Measurements from ENCODE around the gene GATA2. TPM values are rescaled to one million over a fixed set of nuclear protein-coding genes. Genes with fewer than 3 reads are reported as not detected.

The GATA2 gene
- polyA plus RNA-seq (ENCODE audit: insufficient read depth in 1 of 5, insufficient read length in 5 of 5, low replicate concordance in 1 of 5): 10 to 100 TPM in 3 of 5 donors, 1 to 10 TPM in 2; 7.9 to 14.6 (median 11.0) TPM
- long read RNA-seq, donor 1, partial matches to known transcripts: 6 of 9 reads
- long read RNA-seq, donor 1, other reads (novel, unspliced or antisense): 0 of 9 reads
- long read RNA-seq, donor 2, partial matches to known transcripts: 6 of 6 reads
- long read RNA-seq, donor 2, other reads (novel, unspliced or antisense): 0 of 6 reads
- long read RNA-seq, donor 3, partial matches to known transcripts: 5 of 6 reads
- long read RNA-seq, donor 3, other reads (novel, unspliced or antisense): 0 of 6 reads
- long read RNA-seq, donor 4, partial matches to known transcripts: 0 of 1 reads
- long read RNA-seq, donor 4, other reads (novel, unspliced or antisense): 0 of 1 reads
- long read RNA-seq, donor 5, partial matches to known transcripts: 31 of 32 reads
- long read RNA-seq, donor 5, other reads (novel, unspliced or antisense): 0 of 32 reads
- long read RNA-seq, donor 6, partial matches to known transcripts: 10 of 10 reads
- long read RNA-seq, donor 6, other reads (novel, unspliced or antisense): 0 of 10 reads
- long read RNA-seq, donor 7, partial matches to known transcripts: 8 of 16 reads
- long read RNA-seq, donor 7, other reads (novel, unspliced or antisense): 8 of 16 reads
- long read RNA-seq, donor 8: 0 reads

DNA sequence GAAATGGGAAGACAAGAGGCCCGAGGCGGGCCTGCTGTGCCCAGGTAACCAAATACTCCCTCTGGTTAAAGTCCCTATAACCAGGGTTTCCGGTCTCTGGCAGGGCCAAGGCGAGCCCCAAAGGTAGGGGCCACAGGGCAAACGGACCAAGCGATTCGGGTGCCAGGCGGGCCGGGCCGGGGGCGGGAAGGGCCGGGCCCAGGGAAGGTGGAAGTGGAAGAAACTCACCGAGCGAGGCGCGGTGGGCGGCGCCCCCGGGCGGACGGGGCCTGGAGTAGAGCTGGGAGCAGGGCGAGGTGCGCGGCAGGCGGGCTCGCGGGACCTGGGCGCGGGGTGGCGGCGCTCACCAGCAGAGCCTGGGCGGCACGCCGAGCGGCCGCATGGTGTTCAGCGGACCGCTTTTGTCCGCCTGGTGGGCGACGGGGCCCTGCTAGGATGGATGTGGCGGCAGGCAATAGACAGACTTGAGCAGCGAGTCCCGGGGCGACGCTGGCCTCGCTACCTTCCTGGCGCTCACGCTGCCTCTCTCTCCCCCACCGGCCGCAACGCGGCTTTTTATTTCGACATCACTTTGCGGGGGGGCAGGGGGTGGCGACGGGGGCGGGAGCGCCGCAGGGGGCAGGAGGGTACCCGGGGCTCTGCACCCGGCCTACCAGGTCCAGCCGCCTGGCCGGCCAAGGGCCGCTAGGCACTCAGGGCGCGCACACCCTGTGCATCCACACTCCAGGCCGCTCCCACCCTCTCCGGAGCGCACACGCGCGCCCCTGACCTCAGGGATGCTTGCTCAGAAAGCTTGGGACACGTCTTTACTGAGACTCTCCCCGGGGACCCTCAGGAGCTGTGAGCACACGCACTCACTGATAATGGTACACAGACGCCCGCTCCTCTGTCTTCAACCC lies at the start of gene GATA2:
Gene GATA2 (minus strand): TSS at position 531 of the 899 bp plus-strand sequence. CDS start 6,170 bp downstream, outside the sequence.
- no peak for DNase-seq

DNA sequence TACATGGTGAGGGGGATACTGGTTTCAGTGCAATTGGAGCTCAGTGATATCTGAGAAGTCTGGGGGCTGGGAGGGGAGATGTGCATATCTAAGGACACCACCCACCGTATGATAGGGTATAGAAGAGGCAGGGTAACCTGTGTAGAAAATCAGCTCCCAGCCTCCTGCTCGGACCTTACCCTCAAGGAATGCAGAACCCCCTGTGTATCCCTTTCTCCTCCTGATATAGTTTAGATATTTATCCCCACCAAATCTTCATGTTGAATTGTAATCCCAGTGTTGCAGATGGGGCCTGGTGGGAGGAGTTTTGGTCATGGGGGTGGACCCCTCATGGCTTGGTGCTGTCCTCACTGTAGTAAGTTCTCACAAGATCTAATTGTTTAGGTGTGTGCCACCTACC lies 48.2 kb upstream of the GATA2 start:
- no peak for DNase-seq

DNA sequence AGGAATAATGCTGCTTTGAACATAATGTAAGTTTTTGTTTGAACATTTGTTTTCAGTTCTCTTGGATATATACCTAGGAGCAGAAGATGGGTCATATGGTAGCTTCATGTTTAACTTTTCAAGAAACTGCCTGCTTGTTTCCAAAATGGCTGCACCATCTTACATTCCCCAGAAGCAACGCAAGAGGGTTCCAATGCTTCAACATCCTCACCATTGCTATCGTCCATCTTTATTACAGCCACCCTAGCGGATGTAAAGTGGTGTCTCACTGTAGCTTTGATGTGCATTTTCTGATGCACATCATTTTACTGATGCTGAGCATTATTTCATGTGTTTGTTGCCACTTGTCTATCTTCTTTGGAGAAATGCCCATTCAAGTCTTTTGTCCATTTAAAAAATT lies 46.4 kb upstream of the GATA2 start:
- DNase-seq: no peak

DNA sequence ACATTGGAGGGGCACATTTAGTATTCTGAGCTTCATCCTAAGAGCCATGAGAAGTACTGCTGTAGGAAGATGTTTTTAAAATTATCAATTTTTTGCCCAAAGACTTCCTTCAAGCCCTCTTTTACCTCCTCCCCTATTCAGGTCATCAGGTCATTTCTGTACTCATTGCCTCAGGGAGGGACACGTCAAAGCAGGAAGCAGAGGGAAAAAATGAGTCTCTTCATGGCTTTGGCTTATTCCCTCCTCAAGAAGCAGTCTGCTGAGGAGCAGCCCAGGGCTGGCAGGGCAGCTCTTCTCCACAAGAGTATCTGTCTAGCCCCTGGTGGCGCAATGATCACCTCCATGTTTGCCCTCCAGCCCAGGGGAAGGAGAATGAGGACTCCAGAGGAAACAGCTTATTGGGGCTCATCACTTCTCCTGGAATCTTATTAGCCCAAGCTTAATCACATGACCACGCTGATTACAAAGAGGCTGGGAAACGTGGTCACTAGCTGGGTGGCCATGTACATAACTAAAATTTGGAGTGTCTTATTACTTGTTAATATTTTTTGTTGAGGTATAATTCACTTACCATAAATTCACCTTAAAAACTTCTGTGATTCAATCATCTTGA lies 44.2 kb upstream of the GATA2 start:
- DNase-seq: no peak

DNA sequence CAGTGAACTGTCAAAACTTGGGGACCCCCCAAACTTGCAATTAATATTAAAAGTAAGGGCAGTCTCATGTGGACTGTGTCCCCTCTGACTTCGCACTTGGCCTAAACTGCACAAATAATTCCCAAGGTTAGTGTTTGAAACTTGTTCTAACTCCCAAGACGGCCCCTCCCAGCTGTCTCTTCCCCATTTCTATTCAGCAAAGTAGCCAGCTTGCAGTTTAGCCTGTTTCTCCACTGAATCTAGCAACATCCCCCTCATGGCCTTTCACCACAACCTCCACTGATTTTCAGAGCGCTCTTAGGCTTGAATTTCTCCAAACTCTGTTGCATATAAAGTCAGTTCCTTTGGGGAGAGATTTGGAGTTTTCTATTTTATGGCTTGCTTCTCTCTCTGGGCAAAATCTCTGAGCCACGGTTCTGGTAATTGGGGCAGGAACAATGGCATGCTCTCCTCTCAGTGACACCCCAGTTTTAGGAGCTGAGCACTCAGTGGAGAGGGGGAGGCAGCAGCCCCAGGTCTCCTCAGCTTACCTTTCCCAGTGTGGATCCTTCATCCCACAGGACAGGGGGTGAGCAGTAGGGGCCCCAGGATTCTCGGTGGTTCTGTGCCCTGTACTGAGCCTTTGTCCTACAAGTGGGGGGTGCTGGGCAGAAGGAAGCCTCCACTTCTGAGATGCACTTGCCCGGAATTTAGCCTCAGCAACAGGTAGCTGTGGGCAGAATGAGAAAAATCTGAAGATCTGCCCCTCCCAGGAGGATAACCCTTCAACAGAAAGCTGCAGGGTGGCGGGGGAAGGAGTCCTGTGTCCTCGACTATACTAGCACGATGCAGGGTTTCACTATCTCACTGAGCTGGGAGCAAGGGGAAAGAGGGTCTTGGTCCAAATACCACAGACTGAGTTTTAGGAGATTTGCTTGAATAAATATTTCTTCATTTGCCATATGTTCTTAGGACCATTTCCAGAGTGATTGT lies 39.3 kb upstream of the GATA2 start:
- no peak for DNase-seq

DNA sequence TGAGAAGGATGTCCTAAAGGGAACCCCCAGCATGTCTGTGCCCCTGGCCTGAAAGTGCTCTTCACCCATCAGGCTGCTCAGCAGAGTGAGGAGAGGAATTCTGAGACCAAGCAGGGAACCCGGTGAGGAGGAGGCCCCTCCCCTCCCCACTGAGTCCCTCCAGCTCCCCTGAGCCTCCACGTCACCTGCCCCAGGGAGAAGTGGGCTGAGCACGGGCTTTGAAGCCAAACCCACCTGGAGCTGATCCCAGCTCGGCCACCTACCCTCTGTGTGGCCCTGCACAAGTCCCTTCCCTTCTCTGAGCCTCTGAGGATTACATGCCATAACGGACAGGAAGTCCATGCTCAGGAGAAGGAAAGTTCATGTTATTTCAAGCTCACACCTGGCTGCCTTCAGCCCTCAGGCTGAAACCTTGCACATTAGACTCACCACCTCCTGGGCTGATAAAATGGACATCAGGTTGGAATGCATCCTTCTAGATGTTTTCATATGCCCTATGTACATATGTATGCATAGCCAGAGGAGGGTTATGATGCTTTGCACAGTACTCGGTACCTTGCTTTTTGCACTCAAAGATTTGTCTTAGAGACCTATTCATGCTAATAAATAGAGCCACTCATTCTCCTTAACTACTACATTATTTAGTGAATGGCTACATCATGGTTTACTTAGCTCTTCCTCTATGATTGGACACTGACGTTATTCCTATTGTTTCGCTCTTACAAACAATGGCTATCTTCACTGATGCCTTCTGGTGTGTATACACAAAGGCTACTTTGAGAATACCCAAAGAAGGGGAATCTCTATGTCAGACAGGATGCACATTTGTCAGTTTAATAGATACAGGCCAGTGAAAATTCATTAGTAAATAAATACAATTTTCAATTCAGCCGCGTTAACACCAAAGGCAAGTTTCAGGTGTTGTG lies 31.6 kb upstream of the GATA2 start:
- peak in 1 of 2 donors; percentile 9 for DNase-seq

DNA sequence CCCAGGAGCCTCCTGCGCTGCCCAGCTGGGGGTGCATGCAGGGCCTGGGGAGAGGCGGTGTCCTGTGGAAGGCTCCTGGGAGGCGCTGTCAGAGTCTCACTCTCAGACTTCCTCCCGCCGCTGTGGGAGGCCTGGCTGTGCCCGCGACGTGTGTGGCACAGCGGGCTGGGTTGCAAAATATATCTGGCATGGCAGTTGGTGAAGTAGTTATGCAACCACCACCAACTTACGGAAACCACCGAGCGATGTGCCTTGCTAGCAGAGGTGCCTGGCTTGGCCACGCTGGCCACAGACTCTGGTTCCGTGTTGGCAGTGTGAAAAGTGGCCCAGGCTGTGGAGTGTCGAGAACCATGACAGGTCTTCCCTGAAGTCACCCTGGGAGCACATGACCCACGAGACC lies 30.6 kb upstream of the GATA2 start:
- DNase-seq: no peak

DNA sequence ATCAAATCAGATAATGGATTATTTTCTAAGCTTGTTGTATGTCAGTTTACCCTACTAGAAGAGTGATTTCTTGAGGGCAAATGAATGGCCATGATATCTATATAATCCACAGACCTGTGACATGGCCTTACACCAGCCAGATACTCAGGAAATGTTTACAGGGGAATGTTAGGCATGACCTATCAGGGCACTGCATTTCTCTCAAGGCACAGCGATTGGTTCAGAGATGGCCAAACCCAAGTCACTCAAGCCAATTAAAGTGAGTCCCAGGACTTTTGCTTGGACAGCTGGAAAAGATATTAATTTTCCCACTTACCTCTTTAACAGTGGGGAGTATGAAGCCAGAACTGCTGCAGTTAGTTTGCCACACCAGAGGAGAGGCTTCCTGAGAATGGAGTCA lies 28.7 kb upstream of the GATA2 start:
- no peak for DNase-seq

DNA sequence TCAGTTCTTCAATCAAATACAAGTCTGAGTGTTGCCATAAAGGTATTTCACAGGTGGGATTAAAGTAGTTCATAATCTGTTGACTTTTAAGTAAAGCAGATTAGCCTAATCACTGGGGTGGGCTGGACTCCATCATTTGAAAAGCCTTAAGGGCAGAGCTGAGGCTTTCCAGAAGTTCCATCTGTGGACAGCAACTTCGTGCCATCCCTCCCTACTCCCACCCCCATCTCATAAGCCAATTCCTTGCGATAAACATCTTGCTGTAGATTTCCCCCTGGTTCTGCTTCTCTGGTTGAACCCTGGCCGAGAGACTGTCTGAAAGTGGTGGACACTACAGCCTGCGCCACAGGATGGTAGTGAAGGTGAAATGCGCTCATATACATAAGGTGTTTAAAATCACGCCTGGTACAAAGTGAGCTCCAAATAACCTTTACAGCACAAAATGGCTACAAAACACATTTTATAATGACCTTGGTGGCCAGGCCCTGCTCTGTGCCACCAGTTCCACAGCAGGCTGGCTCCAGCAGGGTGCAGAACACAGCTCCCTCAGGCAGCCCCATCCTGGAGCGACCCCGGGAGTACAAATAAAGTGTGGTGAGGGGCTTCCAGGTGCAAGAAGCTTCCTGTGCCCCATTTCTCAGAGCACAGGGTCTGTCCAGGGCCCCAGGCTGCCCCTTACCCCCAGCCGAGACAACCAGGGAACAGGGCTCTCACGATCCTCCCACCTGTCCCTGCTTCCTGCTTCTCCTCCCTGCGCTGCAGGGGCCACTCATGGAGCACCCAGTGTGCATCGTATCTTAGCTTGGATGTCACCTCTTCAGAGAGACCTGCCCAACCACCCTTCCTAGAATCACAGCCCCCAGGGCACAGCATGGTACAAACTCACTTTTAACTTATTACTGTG lies 25.8 kb upstream of the GATA2 start:
- no peak for DNase-seq

DNA sequence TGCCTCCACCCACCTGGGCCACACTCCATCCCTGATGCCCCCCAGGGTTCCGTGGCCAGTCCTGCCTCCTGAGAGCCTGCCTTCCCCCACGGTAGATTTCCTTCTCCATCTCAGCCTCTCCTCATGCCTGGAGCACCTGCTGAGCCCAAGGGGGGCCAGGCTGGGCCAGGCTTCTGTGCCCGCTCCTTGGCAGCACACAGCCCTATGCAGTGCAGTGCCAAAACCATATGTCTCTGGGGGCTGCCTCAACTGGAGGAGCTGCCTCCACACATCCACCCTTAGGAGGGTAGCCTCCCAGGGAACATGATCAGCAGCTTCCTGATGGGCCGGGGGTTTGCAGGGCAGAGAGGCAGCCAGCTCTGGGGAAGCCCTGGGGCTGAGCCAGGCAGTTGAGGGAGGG lies 24.6 kb upstream of the GATA2 start:
- DNase-seq: no peak

DNA sequence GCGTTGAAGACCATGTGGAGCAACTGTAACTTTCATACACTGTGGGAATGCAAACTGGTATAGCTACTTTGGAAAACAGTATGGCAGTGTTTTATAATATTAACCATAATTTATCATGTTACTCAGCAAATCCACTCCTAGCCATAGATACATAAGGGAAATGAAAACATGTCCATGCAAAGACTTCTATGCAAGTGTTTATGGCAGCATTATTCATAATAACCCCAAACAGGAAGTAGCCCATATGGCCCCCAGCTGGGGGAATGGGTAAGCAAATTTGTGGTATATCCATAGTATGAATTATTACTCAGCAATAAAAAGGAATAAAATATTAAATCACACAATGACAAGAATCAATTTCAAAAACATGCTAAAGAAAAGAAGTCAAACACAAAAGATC lies 23.0 kb upstream of the GATA2 start:
- no peak for DNase-seq

DNA sequence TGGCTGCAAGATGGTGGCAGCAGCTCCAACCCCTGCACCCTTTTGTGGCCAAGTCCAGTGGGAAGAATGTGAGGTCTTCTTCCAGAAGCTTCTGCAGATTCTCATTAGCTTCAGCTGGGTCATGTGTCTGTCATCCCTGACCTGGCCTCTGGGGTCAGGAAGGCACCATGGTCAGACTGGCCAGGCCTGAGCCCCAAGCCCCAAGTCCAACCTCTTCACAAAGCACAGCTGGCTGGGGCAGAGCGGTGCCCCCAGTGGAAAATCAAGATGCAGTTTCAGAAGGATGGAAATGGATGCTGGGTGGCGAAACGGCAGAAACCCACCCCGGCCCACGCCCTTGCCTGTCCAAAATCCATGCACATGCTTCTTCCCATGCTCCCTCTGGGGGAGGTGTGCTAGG lies 15.9 kb upstream of the GATA2 start:
- DNase-seq: no peak

DNA sequence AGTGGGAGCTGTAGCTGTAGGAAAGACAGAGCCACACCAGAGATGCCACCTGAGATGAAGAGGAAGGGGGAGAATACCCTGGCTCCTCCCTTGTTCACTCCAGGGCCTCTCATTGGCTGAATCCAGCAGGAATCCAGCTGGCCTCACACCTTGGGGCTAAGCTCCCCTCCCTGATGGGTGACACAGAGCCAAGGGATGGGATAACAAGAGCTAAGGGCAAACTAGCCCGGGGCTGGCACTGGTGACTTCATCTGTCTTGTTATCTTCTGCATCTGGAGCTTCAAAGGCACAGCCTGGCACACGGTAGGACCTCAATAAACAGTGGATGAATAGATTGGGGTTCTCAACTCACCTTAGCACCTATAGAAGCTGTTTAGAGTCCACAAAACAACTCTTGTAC lies 13.8 kb upstream of the GATA2 start:
- DNase-seq: no peak

DNA sequence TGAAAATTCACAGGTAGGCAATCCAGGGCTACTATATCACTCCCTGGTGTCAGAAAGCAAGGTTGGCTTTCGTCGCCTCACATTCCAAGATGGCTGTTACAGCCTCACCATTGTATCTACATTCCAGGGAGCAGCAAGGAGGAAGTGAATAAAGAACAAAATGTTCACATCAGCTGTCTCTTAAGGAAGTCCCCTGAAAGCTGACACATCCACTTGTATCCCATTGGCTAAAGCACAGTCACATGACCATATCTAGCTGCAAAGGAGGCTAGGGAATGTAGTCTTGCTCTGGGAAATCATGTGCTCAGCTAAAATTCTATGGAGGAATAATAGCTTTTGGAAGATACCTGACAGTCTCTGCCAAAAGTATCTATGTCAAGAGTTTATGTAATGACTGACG lies 12.8 kb upstream of the GATA2 start:
- DNase-seq: no peak

DNA sequence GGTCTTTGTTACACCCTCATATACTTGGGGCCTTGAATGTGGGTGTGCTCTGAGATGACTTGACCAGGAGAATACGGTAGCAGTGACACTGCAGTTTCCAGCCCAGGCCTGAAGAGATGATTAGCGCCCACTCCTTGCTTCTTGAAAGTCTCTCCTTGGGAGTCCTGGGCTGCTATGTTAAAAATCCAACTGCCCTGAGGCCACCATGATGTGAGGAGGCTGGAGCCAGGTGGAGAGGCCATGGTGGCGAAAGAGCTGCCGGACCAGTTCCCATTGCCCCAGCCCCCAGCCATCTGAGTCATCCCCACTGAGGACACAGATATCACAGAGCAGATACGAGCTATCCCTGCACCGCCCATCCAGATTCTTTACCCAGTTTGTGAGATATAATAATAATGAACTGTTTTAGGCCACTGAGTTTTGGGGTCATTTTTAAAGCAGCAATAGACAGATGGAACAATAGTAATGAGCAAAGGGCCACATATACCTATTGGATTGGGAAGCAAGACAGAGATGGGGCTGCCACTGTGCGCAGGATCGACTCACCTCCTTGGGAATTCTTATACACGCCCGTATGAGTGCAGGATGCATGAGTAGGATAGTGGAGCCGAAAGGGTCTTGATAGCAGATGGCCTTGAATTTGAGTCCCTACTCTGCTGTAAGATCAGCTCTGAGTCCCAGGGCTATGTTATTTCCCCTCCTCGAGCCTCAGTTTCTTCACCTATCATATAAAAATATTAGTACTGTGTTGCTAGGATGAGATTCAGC lies 12.1 kb upstream of the GATA2 start:
- DNase-seq: no peak

DNA sequence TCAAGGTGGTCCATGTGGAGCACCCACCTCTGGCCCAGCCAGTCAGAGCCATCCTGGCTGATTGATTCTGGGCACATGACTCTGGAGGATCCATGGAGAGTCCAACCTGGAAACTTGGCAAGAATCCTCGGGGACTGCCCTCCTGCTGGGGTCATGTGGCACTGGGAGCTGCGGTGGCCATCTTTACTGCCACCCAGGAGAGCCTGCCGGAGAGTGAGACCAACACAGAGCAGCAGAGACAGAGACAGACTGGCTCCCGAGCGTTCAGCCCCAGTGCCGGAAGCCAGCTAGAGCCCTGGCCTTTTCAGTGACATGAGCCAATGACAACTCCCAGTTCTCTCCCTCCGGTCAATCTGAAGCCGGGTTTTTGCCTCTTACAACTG lies 11.5 kb upstream of the GATA2 start:
- DNase-seq: no peak

DNA sequence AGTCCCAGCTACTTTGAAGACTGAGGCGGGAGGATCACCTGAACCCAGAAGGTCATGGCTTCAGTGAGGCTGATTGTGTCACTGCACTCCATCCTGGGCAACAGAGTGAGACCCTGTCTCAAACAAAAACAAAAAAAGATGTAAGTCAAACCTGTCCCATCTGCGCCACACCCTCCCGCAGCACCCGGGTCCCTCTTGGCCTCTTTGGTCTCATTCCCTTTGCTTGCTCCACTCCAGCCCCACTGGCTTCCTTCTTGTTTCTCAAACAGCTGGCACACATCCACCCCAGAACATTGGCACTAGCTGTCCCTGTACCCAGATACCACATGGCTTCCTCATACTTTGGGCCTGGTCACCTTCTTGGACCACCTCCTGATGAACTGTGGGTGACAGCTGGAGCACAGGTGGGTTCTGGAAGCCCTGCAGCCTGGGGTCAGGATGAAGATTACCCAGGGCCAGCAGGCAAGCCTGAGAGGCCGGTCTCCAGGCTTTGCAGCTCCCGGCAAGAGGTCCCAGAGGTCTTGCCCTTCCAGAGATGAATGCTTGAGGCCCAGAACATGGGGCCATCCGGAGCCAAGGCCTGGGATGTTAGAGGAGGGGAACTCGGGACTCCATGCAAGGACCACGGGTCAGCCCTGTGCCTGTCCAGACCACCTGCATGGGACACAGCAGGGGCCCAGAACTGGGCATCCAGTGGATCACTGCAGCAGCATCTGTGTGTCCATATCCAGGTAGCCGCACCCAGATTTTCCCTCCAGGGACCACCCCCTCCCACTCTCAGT lies 10.9 kb upstream of the GATA2 start:
- no peak for DNase-seq
